HG02870 (cell line): ENCODE measurements around the gene CLDN15.

Source experiments
- ATAC-seq: cut with Tn5 transposase; IDR thresholded peaks from one replicate; pipeline ENCODE4 v1.9.1; 2021; ENCODE audit warnings: mild to moderate bottlenecking, moderate library complexity; ENCODE audit not compliant: unreplicated experiment

The CLDN15 gene

GRCh38 chr7:101244375-101245146 is 7.0 kb upstream of the CLDN15 start, which contains the start of gene FIS1:
FIS1 (minus strand) TSS chr7:101245081; CDS start chr7:101245004, 77 bp downstream.
- peak; percentile 89 for ATAC-seq

- ATAC-seq: no peak
Observed at GRCh38 chr7:101243646-101244374, 6.2 kb upstream of the CLDN15 start.

- ATAC-seq: no peak
Observed at GRCh38 chr7:101241443-101242349, 4.1 kb upstream of the CLDN15 start.

GRCh38 chr7:101241015-101241363 is 3.4 kb upstream of the CLDN15 start:
- no peak for ATAC-seq

- no peak for ATAC-seq
Observed at GRCh38 chr7:101240226-101241014, 2.8 kb upstream of the CLDN15 start.

GRCh38 chr7:101239951-101240220 is 2.3 kb upstream of the CLDN15 start:
- ATAC-seq: no peak

GRCh38 chr7:101239191-101239950 is 1.8 kb upstream of the CLDN15 start:
- no peak for ATAC-seq

GRCh38 chr7:101238226-101239182 is 902 bp upstream of the CLDN15 start:
- no peak for ATAC-seq

GRCh38 chr7:101236292-101236835 is 1.2 kb downstream of the CLDN15 start:
- no peak for ATAC-seq

GRCh38 chr7:101235522-101235921 is 2.1 kb downstream of the CLDN15 start:
- ATAC-seq: no peak

GRCh38 chr7:101235050-101235449 is 2.6 kb downstream of the CLDN15 start:
- no peak for ATAC-seq

- ATAC-seq: no peak
Observed at GRCh38 chr7:101234636-101235035, 3.0 kb downstream of the CLDN15 start.

GRCh38 chr7:101233907-101234547 is 3.6 kb downstream of the CLDN15 start:
- no peak for ATAC-seq

- no peak for ATAC-seq
Observed at GRCh38 chr7:101232141-101232850, 5.3 kb downstream of the CLDN15 start.

- no peak for ATAC-seq
Observed at GRCh38 chr7:101231644-101232043, 6.0 kb downstream of the CLDN15 start.

GRCh38 chr7:101226721-101227120 is 10.9 kb downstream of the CLDN15 start:
- ATAC-seq: no peak

GRCh38 chr7:101225650-101226049 is 12.0 kb downstream of the CLDN15 start:
- ATAC-seq: no peak
